DND-41 (cell line): ENCODE measurements around the gene RNF114.

Source experiments
- ATAC-seq: fragments of 200-7000 bp; cut with Tn5 transposase; 3 replicates; pipeline ENCODE4 v1.9.1; 2021; ENCODE audit warnings: low read depth; ENCODE audit not compliant: insufficient read depth
- DNase-seq: peaks from one replicate; pipeline ENCODE4 v3.0.0-alpha.2; 2020
- H2AFZ ChIP-seq: 2 replicates; pipeline ENCODE4 v1.6.0; 2012; ENCODE audit warnings: low read depth, low read length
- H3K27ac ChIP-seq: 2 replicates; pipeline ENCODE4 v1.5.1; 2012; ENCODE audit warnings: low read length, inconsistent platforms
- H3K27me3 ChIP-seq: fragments of 200-600 bp; sonication (generic); 2 replicates; pipeline ENCODE4 v1.6.0; 2012; ENCODE audit warnings: low read length, mild to moderate bottlenecking, inconsistent platforms; ENCODE audit not compliant: insufficient read depth, poor library complexity
- H3K36me3 ChIP-seq: 2 replicates; pipeline ENCODE4 v1.5.1; 2012; ENCODE audit warnings: low read length, inconsistent platforms; ENCODE audit not compliant: insufficient read depth
- H3K4me1 ChIP-seq: 2 replicates; pipeline ENCODE4 v1.5.1; 2012; ENCODE audit warnings: mild to moderate bottlenecking, low read length; ENCODE audit not compliant: insufficient read depth
- H3K4me2 ChIP-seq: 2 replicates; pipeline ENCODE4 v1.6.0; 2012; ENCODE audit warnings: mild to moderate bottlenecking, moderate library complexity, low read length, inconsistent platforms; ENCODE audit not compliant: insufficient read depth
- H3K4me3 ChIP-seq, 2 experiments: fragments of 200-600 bp in 1 of 2; shearing (Covaris generic) in 1 of 2; 2 replicates each; pipeline ENCODE4 v1.5.1; 2012 to 2016; ENCODE audit warnings: inconsistent platforms in 2 of 2, low read length in 2 of 2, mild to moderate bottlenecking in 2 of 2, low read depth in 1 of 2, moderate library complexity in 1 of 2
- H3K79me2 ChIP-seq: 2 replicates; pipeline ENCODE4 v1.6.0; 2012; ENCODE audit warnings: low read length, inconsistent platforms; ENCODE audit not compliant: insufficient read depth
- H3K9ac ChIP-seq: 2 replicates; pipeline ENCODE4 v1.6.0; 2012; ENCODE audit warnings: low read depth, mild to moderate bottlenecking, inconsistent platforms, low read length, moderate library complexity
- H3K9me3 ChIP-seq: 2 replicates; pipeline ENCODE4 v1.5.1; 2012; ENCODE audit warnings: low read length, moderate library complexity, mild to moderate bottlenecking, inconsistent platforms; ENCODE audit not compliant: insufficient read depth, severe bottlenecking
- H4K20me1 ChIP-seq: 2 replicates; pipeline ENCODE4 v1.6.0; 2012; ENCODE audit warnings: low read length; ENCODE audit not compliant: insufficient read depth
- EZH2 ChIP-seq: IDR thresholded peaks from 3 replicates; pipeline ENCODE4 v1.6.1; 2012; ENCODE audit warnings: borderline replicate concordance, low read depth, mild to moderate bottlenecking, moderate library complexity, low read length, inconsistent platforms; ENCODE audit not compliant: severe bottlenecking
- TF ChIP-seq, protein P1 (sequence below): IDR thresholded peaks from 2 replicates; pipeline ENCODE4 v1.5.1; 2012; ENCODE audit warnings: borderline replicate concordance, low read length, moderate library complexity, mild to moderate bottlenecking; ENCODE audit not compliant: poor library complexity, severe bottlenecking; ENCODE audit errors: extremely low read depth

The RNF114 gene

GRCh38 chr20:49985617-49986016, 49.4 kb downstream of the RNF114 start:
- Histone ChIP-seq H3K4me1 (peaks cover 17% of the 10 kb centered on the region), H4K20me1 (peaks cover 33% of the 10 kb centered on the region), H3K4me2 (no peak overlapping the region), H3K9ac (no peak overlapping the region), H3K36me3 (no peaks in the 10 kb centered on the region), H3K9me3 (no peaks in the 10 kb centered on the region), H3K27ac (no peak overlapping the region), H3K79me2 (no peaks in the 10 kb centered on the region), H2AFZ (no peak overlapping the region), H3K4me3 (no peak overlapping the region), H3K27me3 (peaks cover 20% of the 10 kb centered on the region)
- no peak for DNase-seq
- no peak for TF ChIP-seq EZH2
- TF ChIP-seq, protein P1, sequence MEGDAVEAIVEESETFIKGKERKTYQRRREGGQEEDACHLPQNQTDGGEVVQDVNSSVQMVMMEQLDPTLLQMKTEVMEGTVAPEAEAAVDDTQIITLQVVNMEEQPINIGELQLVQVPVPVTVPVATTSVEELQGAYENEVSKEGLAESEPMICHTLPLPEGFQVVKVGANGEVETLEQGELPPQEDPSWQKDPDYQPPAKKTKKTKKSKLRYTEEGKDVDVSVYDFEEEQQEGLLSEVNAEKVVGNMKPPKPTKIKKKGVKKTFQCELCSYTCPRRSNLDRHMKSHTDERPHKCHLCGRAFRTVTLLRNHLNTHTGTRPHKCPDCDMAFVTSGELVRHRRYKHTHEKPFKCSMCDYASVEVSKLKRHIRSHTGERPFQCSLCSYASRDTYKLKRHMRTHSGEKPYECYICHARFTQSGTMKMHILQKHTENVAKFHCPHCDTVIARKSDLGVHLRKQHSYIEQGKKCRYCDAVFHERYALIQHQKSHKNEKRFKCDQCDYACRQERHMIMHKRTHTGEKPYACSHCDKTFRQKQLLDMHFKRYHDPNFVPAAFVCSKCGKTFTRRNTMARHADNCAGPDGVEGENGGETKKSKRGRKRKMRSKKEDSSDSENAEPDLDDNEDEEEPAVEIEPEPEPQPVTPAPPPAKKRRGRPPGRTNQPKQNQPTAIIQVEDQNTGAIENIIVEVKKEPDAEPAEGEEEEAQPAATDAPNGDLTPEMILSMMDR, result no peak
- no peak for ATAC-seq

DNA sequence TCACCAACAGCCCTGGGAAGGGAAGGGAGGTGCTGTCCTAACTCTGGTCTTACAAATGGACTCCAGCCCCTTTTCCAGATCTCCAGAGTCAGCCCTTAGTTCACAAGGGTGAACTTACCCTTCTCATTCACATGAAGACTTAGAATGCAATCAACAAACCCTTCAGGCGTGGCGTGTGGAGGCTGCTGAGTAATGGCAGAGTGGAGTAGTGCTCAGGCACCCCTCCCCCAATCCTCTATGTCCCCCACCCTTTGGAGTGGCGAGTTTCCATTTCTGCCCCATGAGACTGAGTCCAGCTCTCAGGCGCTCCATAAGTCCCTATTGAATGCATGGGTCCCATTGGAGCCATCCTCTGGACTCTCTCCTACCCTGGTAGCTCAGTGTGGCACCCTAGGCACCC, 49.9 kb downstream of the RNF114 start:
- H3K4me3 ChIP-seq, result no peak overlapping the region
- H3K4me2 ChIP-seq, result no peak overlapping the region
- H2AFZ ChIP-seq, result no peak overlapping the region
- peaks cover 28% of the 10 kb centered on the region for H4K20me1 ChIP-seq
- H3K4me1 ChIP-seq, result peaks cover 17% of the 10 kb centered on the region
- no peaks in the 10 kb centered on the region for H3K9me3 ChIP-seq
- ATAC-seq (no peak), DNase-seq (no peak)
- peaks cover 16% of the 10 kb centered on the region for H3K27me3 ChIP-seq
- H3K79me2 ChIP-seq, result no peaks in the 10 kb centered on the region
- H3K36me3 ChIP-seq, result no peaks in the 10 kb centered on the region
- no peak overlapping the region for H3K27ac ChIP-seq
- TF ChIP-seq EZH2, result no peak
- TF ChIP-seq, protein P1, result no peak
- no peak overlapping the region for H3K9ac ChIP-seq

DNA sequence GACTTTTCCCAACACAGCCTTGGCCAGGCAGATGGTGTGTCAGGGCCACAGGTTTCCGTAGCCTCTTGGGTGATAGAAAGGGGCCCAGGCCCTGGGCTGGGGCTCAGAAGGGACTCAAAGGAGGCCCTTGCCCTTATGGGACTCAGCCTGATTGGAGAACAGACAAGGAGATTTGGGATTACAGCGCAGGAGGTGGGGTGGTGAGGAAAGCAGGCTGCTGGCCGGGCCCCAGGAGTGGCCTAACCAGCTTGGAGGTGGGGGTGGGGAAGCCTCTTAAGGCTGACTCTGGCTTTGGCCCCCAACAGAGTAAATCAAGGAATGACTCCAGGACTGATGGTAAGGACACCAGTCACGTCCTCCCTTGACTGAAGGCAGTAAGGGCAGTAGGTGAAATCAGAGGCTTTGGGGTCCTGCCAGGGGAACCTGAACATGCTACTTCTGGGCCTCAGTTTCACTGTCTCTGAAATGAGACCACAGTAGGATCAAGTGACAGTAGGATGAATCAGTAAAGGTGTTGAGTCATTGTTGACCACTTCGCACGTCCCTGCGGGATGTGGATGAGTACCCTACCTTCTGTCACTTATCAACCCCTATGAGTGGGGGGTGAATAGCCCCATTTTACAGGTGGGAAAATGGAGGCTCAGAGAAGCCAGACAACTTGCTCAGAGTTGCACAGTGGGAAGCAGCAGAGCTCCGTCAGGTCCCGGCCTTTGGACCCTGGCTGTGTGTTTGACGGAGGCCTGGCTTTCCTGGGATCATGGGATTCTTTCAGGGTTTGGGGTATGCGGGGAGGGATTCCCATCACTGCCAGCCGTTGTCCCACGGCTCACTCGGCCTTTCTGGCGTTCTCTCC, 51.0 kb downstream of the RNF114 start:
- no peak overlapping the region for H3K4me3 ChIP-seq
- H3K79me2 ChIP-seq, result no peaks in the 10 kb centered on the region
- H3K4me2 ChIP-seq, result no peak overlapping the region
- TF ChIP-seq, protein P1, result no peak
- TF ChIP-seq EZH2, result no peak
- H4K20me1 ChIP-seq, result peaks cover 18% of the 10 kb centered on the region
- no peak overlapping the region for H2AFZ ChIP-seq
- ATAC-seq (no peak), DNase-seq (no peak)
- peaks cover 15% of the 10 kb centered on the region for H3K4me1 ChIP-seq
- no peak overlapping the region for H3K27ac ChIP-seq
- no peaks in the 10 kb centered on the region for H3K36me3 ChIP-seq
- H3K9me3 ChIP-seq, result no peaks in the 10 kb centered on the region
- no peak overlapping the region for H3K9ac ChIP-seq
- H3K27me3 ChIP-seq, result peaks cover 8% of the 10 kb centered on the region
